OCI-LY7 (cell line): ENCODE measurements around the gene EXOC4. TPM values are rescaled to one million over a fixed set of nuclear protein-coding genes. Genes with fewer than 3 reads are reported as not detected.

Source experiments
- BruUV-seq: library from RNA; stranded (reverse); fragments of 400-500 nt; replicated peaks from 2 replicates; lab custom pipeline; 2021; lab: Mats Ljungman, UMichigan
- CTCF ChIA-PET: fragments of 300-600 bp; sonication (Branson Sonifier 250); formaldehyde crosslinking; loops from one replicate; lab custom pipeline; 2022; ENCODE audit warnings: antibody characterized with exemption; ENCODE audit not compliant: unreplicated experiment; lab: Charles Lee
- POLR2A ChIA-PET: fragments of 300-600 bp; sonication (Branson Sonifier 250); formaldehyde crosslinking; loops from one replicate; lab custom pipeline; 2022; ENCODE audit warnings: antibody characterized with exemption; lab: Charles Lee
- DNase-seq: peaks from one replicate; pipeline ENCODE4 v3.0.0-alpha.2; 2015; ENCODE audit warnings: low spot score
- H2AFZ ChIP-seq: fragments of 200-600 bp; sonication (generic), shearing (Covaris generic); 2 replicates; pipeline ENCODE4 v1.6.1; 2014; ENCODE audit warnings: mild to moderate bottlenecking, antibody characterized with exemption, low read length, moderate library complexity
- H3K27ac ChIP-seq: fragments of 200-600 bp; sonication (generic); 2 replicates; pipeline ENCODE4 v1.5.1; 2014; ENCODE audit warnings: mixed run types, low read depth, mild to moderate bottlenecking, moderate library complexity, low read length, inconsistent platforms; ENCODE audit not compliant: poor library complexity, severe bottlenecking
- H3K36me3 ChIP-seq: fragments of 200-600 bp; sonication (generic); 2 replicates; pipeline ENCODE4 v1.6.1; 2014; ENCODE audit warnings: mild to moderate bottlenecking, antibody characterized with exemption, low read length, moderate library complexity, mixed read lengths; ENCODE audit not compliant: insufficient read depth
- H3K4me1 ChIP-seq: fragments of 200-600 bp; sonication (generic); 2 replicates; pipeline ENCODE4 v1.5.1; 2014; ENCODE audit warnings: mild to moderate bottlenecking, low read length; ENCODE audit not compliant: insufficient read depth, poor library complexity, severe bottlenecking
- H3K4me2 ChIP-seq: fragments of 200-600 bp; sonication (generic); 2 replicates; pipeline ENCODE4 v1.6.1; 2014; ENCODE audit warnings: mild to moderate bottlenecking, low read length
- H3K4me3 ChIP-seq: fragments of 200-600 bp; sonication (generic); 2 replicates; pipeline ENCODE4 v1.5.1; 2014; ENCODE audit warnings: mild to moderate bottlenecking, low read depth, low read length; ENCODE audit not compliant: poor library complexity, severe bottlenecking
- H3K79me2 ChIP-seq: fragments of 200-600 bp; sonication (generic); 2 replicates; pipeline ENCODE4 v1.6.1; 2016; ENCODE audit warnings: low read depth, mild to moderate bottlenecking, low read length, moderate library complexity, mixed read lengths; ENCODE audit not compliant: insufficient read depth
- H3K9me2 ChIP-seq: fragments of 200-600 bp; sonication (generic); 2 replicates; pipeline ENCODE4 v1.6.1; 2016; ENCODE audit warnings: mild to moderate bottlenecking, low read length, mixed read lengths; ENCODE audit not compliant: insufficient read depth
- H3K9me3 ChIP-seq: fragments of 200-600 bp; sonication (generic); 2 replicates; pipeline ENCODE4 v1.6.1; 2014; ENCODE audit warnings: mild to moderate bottlenecking, mixed run types, low read length, mixed read lengths
- H4K20me1 ChIP-seq: fragments of 200-600 bp; sonication (generic); 2 replicates; pipeline ENCODE4 v1.6.1; 2014; ENCODE audit warnings: mild to moderate bottlenecking, antibody characterized with exemption, low read length, moderate library complexity, mixed read lengths; ENCODE audit not compliant: insufficient read depth
- EZH2phosphoT487 ChIP-seq: fragments of 200-600 bp; sonication (generic); IDR thresholded peaks from 2 replicates; pipeline ENCODE4 v1.6.1; 2018; ENCODE audit warnings: low read depth, borderline replicate concordance, mild to moderate bottlenecking, mixed run types, antibody characterized with exemption, low read length, moderate library complexity, mixed read lengths
- intact Hi-C: fragments of 100-400 bp; cut with micrococcal nuclease; formaldehyde crosslinking; loops from one replicate; pipeline ENCODE4 v1.10.0; 2022; ENCODE audit not compliant: unreplicated experiment
- total RNA-seq, 2 experiments: library from RNA; depleted of rRNA in 1 of 2; stranded (reverse); fragments of >200 nt in 1 of 2; shearing (Covaris generic) in 1 of 2; gene quantifications; 2 replicates each; pipeline ENCODE4 v1.2.3, GENCODE V29; 2014 to 2022
- TF ChIP-seq, protein P1 (sequence below): fragments of 200-600 bp; sonication (generic); conservative IDR thresholded peaks from 2 replicates; pipeline ENCODE4 v1.5.1; 2014; ENCODE audit warnings: mild to moderate bottlenecking, antibody characterized with exemption, low read length, moderate library complexity, mixed read lengths

The EXOC4 gene
- total RNA-seq, 2 experiments from 2014 or later: 75.1 to 93.2 TPM

DNA sequence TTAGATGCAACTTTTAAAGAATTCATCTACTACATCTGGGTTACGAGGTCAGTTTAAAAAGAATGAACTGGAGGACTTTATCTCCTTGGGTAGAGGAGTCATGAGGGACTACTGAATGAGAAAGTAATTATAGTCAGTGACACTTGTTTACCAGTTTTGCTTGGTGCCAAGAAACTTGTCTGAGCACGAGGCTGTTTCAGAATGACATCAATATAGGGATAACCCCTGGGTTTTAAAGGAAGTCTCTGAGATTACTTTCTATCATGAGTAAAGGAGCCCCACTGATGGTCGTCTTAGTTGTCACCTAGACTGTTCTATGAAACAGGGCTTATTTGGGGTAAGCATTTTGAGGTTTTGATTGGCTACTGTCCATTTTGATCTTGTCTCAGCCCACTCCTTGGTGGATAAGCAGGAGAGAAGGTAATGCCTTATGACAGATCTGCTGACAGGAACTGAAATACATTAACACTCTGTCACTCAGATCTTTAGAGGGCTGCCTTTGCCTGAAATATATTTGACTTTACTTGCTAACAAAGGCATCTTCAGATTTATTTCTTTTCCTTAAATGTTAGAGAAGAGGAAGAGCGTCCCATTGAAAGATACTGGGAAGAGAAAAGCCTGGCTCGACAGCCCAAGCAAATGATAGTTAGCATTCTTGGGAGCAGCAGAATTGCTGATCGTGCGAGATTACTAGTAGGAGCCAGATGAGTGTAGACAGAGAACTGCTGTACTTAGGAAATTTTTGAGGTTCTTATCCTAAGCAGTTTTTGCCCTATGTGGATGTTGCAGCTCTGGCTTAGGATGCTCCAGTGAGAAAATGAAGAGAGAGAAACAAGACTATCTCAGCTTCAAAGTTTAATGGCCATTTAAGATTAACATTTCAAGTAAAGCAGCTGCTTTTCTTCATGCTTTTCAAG lies 575.1 kb downstream of the EXOC4 start:
- no TSS peak for BruUV-seq
- intact Hi-C loops: no loop called here
- CTCF ChIA-PET: no interaction called here
- H3K4me1 ChIP-seq: no peaks in the 10 kb centered on the region
- no peaks in the 10 kb centered on the region for H3K9me3 ChIP-seq
- H3K27ac ChIP-seq: no peak overlapping the region
- H2AFZ ChIP-seq: no peak overlapping the region
- H3K9me2 ChIP-seq: no peaks in the 10 kb centered on the region
- no peaks in the 10 kb centered on the region for H4K20me1 ChIP-seq
- no peak for DNase-seq
- H3K4me2 ChIP-seq: no peak overlapping the region
- TF ChIP-seq, protein P1, sequence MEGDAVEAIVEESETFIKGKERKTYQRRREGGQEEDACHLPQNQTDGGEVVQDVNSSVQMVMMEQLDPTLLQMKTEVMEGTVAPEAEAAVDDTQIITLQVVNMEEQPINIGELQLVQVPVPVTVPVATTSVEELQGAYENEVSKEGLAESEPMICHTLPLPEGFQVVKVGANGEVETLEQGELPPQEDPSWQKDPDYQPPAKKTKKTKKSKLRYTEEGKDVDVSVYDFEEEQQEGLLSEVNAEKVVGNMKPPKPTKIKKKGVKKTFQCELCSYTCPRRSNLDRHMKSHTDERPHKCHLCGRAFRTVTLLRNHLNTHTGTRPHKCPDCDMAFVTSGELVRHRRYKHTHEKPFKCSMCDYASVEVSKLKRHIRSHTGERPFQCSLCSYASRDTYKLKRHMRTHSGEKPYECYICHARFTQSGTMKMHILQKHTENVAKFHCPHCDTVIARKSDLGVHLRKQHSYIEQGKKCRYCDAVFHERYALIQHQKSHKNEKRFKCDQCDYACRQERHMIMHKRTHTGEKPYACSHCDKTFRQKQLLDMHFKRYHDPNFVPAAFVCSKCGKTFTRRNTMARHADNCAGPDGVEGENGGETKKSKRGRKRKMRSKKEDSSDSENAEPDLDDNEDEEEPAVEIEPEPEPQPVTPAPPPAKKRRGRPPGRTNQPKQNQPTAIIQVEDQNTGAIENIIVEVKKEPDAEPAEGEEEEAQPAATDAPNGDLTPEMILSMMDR: no peak
- TF ChIP-seq EZH2phosphoT487: no peak
- no peaks in the 10 kb centered on the region for H3K36me3 ChIP-seq
- POLR2A ChIA-PET: interaction anchor here (0.6 kb wide), 1 partner anchor 10 kb away, joined by 4 read pairs; no protein-coding TSS in a partner anchor
- no peak overlapping the region for H3K4me3 ChIP-seq
- H3K79me2 ChIP-seq: no peaks in the 10 kb centered on the region

DNA sequence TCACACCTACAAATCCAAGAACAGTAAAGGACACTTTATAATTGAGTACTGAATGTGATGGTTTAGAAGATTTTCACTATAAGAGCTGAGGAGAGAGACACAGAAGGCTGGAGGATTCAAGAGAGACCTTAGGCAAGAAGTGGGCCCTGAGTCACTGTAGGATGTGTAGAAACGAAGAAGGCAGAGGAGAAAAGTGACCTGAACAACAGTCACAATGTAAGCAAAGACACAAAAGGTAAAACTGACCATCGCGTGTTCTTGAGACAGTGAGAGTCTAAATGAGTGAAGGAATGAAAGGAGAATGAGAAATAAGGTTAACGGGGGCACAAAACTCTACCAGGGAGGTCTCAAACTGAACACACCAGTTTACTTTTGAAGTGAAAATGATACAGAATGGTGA lies 576.0 kb downstream of the EXOC4 start:
- Histone ChIP-seq H3K27ac (no peak overlapping the region), H3K4me3 (no peak overlapping the region), H3K9me3 (no peaks in the 10 kb centered on the region), H3K36me3 (no peaks in the 10 kb centered on the region), H3K79me2 (no peaks in the 10 kb centered on the region), H2AFZ (no peak overlapping the region), H4K20me1 (no peaks in the 10 kb centered on the region), H3K9me2 (no peaks in the 10 kb centered on the region), H3K4me1 (no peaks in the 10 kb centered on the region), H3K4me2 (no peak overlapping the region)
- intact Hi-C loops: no loop called here
- CTCF ChIA-PET: no interaction called here
- no peak for DNase-seq
- POLR2A ChIA-PET: no interaction called here
- no peak for TF ChIP-seq EZH2phosphoT487
- TF ChIP-seq, protein P1: no peak
- BruUV-seq: no TSS peak
